Fibroblast of the aortic adventitia (primary cell): ENCODE results near the gene C9orf152. TPM values are rescaled to one million over a fixed set of nuclear protein-coding genes. Genes with fewer than 3 reads are reported as not detected.
"Not testable (repeated sequence)": the region's sequence is repeated elsewhere in the genome, so short reads cannot be mapped to it uniquely, and the experiment has no call there.

Source experiments
- DNase-seq: peaks from one replicate; pipeline ENCODE4 v3.0.0-alpha.2; 2010; ENCODE audit warnings: low read depth
- H3K4me3 ChIP-seq: 2 replicates; pipeline ENCODE4 v1.5.1; 2011; ENCODE audit warnings: low read depth, mild to moderate bottlenecking, control low read depth, low read length, moderate library complexity
- CTCF ChIP-seq: IDR thresholded peaks from 2 replicates; pipeline ENCODE4 v1.5.1; 2011; ENCODE audit warnings: mild to moderate bottlenecking, low read length, control low read depth, inconsistent platforms; ENCODE audit not compliant: insufficient read depth
- total RNA-seq: library from RNA; depleted of rRNA; stranded (reverse); fragments of >200 nt; gene quantifications from 2 replicates; pipeline ENCODE4 v1.2.3, GENCODE V29; 2012; ENCODE audit warnings: low replicate concordance

C9orf152 gene
- total RNA-seq, 1 donor, result not detected

GRCh38 chr9:110199643-110200042, 8.3 kb downstream of the C9orf152 start:
- DNase-seq, result no peak
- no peak overlapping the region for H3K4me3 ChIP-seq

GRCh38 chr9:110198357-110198756, 9.6 kb downstream of the C9orf152 start:
- TF ChIP-seq CTCF, result no peak
- DNase-seq, result no peak
- no peak overlapping the region for H3K4me3 ChIP-seq

More at GRCh38 chr9:110199643-110200042, 8.3 kb downstream of the C9orf152 start:
- TF ChIP-seq CTCF, result no peak

GRCh38 chr9:110197330-110198187, 10.4 kb downstream of the C9orf152 start:
- DNase-seq, result no peak
- TF ChIP-seq CTCF, result peak; percentile 58
- H3K4me3 ChIP-seq, result no peak overlapping the region

GRCh38 chr9:110196084-110196499, 11.9 kb downstream of the C9orf152 start:
- H3K4me3 ChIP-seq, DNase-seq: not testable (repeated sequence)

- peak; percentile 83 for DNase-seq
- no peak overlapping the region for H3K4me3 ChIP-seq
- no peak for TF ChIP-seq CTCF
These were observed 15.3 kb downstream of the C9orf152 start for GRCh38 chr9:110192531-110193261.

GRCh38 chr9:110191615-110192014, 16.3 kb downstream of the C9orf152 start:
- DNase-seq, result no peak
- TF ChIP-seq CTCF, result no peak
- no peak overlapping the region for H3K4me3 ChIP-seq
